Cerebellar cortex (tissue), 1 donor: Measurements from ENCODE around the gene TNFRSF6B.

Experiments
- DNase-seq: peaks from one replicate; pipeline ENCODE4 v3.0.0-alpha.2; 2015; ENCODE audit warnings: low spot score

Gene TNFRSF6B

GRCh38 chr20:63739130-63740069, 42.9 kb downstream of the TNFRSF6B start, which contains the start of gene SLC2A4RG:
Gene SLC2A4RG, plus strand, starts transcription at chr20:63739776. Its CDS starts 137 bp downstream, at chr20:63739913.
- peak; percentile 70 for DNase-seq

DNA sequence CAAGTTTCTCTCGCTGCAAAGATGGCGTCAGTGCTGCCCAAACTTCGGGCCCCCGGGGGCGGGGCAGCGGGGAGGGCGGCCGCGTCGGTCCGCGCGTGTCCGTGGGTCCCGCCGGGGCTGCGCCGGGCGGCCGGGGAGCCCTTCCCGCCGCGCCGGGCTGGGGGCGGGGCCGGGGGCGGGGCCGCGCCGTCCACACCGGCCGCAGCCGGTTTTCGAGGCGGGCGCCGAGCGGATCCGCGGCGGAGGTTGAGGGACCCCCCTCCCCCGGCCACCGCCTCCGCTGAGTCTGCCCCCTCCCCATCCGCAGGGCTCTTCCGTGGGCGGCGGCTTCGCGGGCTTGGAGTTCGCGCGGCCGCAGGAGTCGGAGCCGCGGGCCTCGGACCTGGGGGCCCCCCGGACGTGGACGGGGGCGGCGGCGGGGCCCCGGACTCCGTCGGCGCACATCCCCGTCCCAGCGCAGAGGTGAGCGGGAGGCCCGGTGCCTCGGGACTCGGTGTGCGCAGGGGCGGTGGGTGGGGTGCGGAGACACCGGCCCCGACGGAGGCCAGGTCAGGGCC, 43.7 kb downstream of the TNFRSF6B start:
- DNase-seq = no peak

GRCh38 chr20:63740627-63741353, 44.3 kb downstream of the TNFRSF6B start:
- peak; percentile 70 for DNase-seq

DNA sequence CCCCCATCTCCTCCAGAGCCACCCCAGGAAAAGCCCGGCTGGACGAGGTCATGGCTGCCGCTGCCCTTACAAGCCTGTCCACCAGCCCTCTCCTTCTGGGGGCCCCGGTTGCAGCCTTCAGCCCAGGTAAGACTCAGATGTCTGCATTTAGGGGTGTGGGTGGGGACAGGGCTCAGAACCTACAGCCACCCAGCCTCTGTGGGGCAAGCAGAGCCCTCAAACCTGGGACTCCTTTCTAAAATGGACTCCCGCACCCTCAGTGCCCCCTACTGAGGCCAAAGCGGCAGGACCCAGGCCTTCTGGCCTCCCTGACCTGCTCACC, 44.9 kb downstream of the TNFRSF6B start:
- no peak for DNase-seq

DNA sequence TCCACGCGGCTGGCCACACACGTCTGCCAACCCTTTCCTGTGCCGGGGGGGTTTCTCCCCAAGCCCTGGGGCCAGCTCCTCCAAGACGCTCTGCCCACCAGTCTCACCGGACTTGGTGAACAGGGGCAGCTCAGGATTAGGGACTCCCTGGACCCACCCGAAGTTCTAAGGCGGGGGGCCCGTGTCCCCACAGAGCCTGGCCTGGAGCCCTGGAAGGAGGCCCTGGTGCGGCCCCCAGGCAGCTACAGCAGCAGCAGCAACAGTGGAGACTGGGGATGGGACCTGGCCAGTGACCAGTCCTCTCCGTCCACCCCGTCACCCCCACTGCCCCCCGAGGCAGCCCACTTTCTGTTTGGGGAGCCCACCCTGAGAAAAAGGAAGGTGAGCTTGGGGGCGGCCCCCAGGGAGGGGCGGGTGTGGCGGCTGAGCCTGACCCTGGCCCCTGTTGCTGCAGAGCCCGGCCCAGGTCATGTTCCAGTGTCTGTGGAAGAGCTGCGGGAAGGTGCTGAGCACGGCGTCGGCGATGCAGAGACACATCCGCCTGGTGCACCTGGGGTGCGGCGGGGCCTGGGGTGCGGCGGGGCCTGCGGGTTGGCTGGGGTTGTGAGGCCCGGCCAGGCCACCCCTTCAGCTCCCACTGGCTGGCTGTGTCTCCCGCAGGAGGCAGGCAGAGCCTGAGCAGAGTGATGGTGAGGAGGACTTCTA, 45.4 kb downstream of the TNFRSF6B start:
- DNase-seq = no peak

DNA sequence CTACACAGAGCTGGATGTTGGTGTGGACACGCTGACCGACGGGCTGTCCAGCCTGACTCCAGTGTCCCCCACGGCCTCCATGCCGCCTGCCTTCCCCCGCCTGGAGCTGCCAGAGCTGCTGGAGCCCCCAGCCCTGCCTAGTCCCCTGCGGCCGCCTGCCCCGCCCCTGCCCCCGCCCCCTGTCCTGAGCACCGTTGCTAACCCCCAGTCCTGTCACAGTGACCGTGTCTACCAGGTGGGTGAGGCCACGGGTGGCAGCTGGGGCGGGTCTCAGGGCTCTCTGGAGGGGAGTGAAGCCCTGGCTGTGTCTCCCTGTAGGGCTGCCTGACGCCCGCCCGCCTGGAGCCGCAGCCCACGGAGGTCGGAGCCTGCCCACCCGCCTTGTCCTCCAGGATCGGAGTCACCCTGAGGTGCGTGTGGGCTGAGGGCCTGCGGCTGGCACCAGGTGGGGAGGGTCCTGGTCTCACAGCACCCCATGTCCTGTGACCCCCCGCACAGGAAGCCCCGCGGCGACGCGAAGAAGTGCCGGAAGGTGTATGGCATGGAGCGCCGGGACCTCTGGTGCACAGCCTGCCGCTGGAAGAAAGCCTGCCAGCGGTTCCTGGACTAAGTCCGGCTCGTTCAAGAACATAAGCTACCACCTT, 46.1 kb downstream of the TNFRSF6B start:
- no peak for DNase-seq

- DNase-seq = no peak
These were observed 46.9 kb downstream of the TNFRSF6B start for GRCh38 chr20:63743210-63743970.

DNA sequence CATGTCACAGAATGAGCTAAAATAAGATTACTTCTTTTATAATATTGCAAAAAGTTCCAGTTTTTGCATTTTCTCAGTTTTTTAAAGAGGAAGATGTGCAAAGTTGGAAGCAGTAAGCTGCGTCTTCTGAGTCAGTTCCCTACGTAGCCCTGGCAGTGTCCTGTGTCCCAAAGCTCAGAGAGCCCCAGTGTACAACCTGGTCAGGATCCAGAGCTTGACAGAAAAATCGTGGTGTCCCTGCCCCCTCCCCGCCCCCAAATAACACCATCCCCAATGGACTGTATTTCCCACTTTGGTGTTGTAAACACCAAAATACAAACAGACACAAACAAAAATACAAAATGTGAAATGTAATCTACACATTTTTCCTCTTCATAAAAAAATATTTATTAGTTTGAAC, 47.7 kb downstream of the TNFRSF6B start:
- DNase-seq = no peak

- DNase-seq = no peak
These were observed 48.3 kb downstream of the TNFRSF6B start for GRCh38 chr20:63744574-63745423.

- DNase-seq = no peak
These were observed 49.0 kb downstream of the TNFRSF6B start for GRCh38 chr20:63745424-63745805.

DNA sequence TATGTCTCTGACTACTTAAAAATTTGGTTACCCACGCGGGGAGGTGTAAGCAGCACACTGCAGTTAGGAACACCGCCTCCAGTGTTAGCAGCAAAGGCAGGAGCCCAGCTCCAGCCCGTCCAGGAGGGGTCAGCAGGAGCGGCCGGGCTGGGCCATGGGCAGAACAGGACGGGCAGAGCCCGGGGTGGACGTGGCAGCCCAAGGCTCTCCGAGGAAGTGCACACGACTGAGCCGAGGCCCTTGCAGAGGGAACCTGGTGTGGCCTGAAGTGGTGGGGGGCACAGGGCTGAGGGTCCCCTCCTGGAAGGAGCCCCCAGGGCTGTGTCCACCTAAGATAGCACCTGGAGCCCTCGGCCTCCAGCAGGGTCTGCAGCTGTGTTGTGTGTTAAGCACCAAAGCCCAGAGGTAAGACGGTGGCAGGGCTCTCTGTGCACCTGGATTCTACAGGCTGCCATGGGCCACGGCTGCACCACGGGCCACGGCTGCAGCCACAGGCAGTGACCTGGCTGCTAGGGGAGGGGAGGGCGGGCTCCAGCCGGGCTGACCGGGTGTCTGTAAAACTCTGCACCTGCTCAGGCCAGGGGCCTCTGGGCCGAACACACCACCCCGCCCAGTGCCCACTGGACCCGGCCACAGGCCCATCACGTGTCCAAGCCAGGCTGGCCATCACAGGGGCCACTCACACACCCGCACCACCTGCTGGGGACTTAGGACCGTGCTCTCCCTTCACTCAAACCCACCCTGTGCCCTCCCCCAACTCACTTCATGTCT, 49.7 kb downstream of the TNFRSF6B start:
- DNase-seq = no peak

- no peak for DNase-seq
These were observed 50.4 kb downstream of the TNFRSF6B start for GRCh38 chr20:63746751-63747315.

GRCh38 chr20:63747622-63748069, 51.2 kb downstream of the TNFRSF6B start:
- DNase-seq = no peak
